Neuronal stem cell (in vitro differentiated cells): ENCODE data around the gene ZBTB20.
A peak's percentile ranks its signal among the peaks of the same experiment; 100 is the strongest.

Experiments
- DNase-seq: peaks from one replicate; pipeline ENCODE4 v3.0.0-alpha.2; 2013; ENCODE audit warnings: low spot score
- H2AFZ ChIP-seq: one replicate; pipeline ENCODE4 v1.6.1; 2013; ENCODE audit warnings: mild to moderate bottlenecking, low read length, inconsistent platforms
- H2AK5ac ChIP-seq: 2 replicates; pipeline ENCODE4 v1.6.1; 2013; ENCODE audit warnings: low read depth, mild to moderate bottlenecking, inconsistent platforms, low read length, moderate library complexity, mixed read lengths
- H2BK120ac ChIP-seq: 2 replicates; pipeline ENCODE4 v1.6.1; 2013; ENCODE audit warnings: low read depth, mild to moderate bottlenecking, inconsistent platforms, low read length, moderate library complexity, mixed read lengths
- H2BK12ac ChIP-seq: one replicate; pipeline ENCODE4 v1.6.1; 2013; ENCODE audit warnings: low read length, inconsistent platforms
- H2BK15ac ChIP-seq: 2 replicates; pipeline ENCODE4 v1.6.1; 2013; ENCODE audit warnings: mild to moderate bottlenecking, low read length, inconsistent platforms, mixed read lengths
- H2BK5ac ChIP-seq: one replicate; pipeline ENCODE4 v1.6.1; 2013; ENCODE audit warnings: inconsistent platforms, mild to moderate bottlenecking, low read length, moderate library complexity
- H3K14ac ChIP-seq: one replicate; pipeline ENCODE4 v1.6.1; 2013; ENCODE audit warnings: low read length, inconsistent platforms
- H3K18ac ChIP-seq: 2 replicates; pipeline ENCODE4 v1.6.1; 2013; ENCODE audit warnings: low read length, inconsistent platforms
- H3K23ac ChIP-seq: 2 replicates; pipeline ENCODE4 v1.6.1; 2013; ENCODE audit warnings: low read depth, mild to moderate bottlenecking, mixed read lengths, low read length, inconsistent platforms; ENCODE audit not compliant: poor library complexity
- H3K27ac ChIP-seq: replicated peaks from 3 replicates; pipeline ENCODE4 v1.5.1; 2013; ENCODE audit warnings: low read length, inconsistent platforms
- H3K27me3 ChIP-seq, 3 experiments: 2 replicates each; pipeline ENCODE4 v1.6.1; 2013; ENCODE audit warnings: low read length in 3 of 3, mild to moderate bottlenecking in 2 of 3, inconsistent platforms in 1 of 3, low read depth in 1 of 3, mixed read lengths in 1 of 3, moderate library complexity in 1 of 3; ENCODE audit not compliant: control insufficient read depth in 3 of 3, insufficient read depth in 3 of 3
- H3K36me3 ChIP-seq, 2 donors: replicated peaks in 1 of 2; 2 replicates each; pipeline ENCODE4 v1.6.1; 2013; ENCODE audit warnings: low read length in 2 of 2; ENCODE audit not compliant: control insufficient read depth in 2 of 2, insufficient read depth in 2 of 2
- H3K4ac ChIP-seq: 2 replicates; pipeline ENCODE4 v1.6.1; 2013; ENCODE audit warnings: inconsistent platforms, mild to moderate bottlenecking, low read length, moderate library complexity
- H3K4me1 ChIP-seq, 2 donors: 1 replicate in 1 of 2; 2 replicates in 1 of 2; pipeline ENCODE4 v1.6.1; 2013; ENCODE audit warnings: low read length in 2 of 2, low read depth in 1 of 2; ENCODE audit not compliant: control insufficient read depth in 2 of 2, insufficient read depth in 1 of 2
- H3K4me2 ChIP-seq: one replicate; pipeline ENCODE4 v1.6.1; 2013; ENCODE audit warnings: mild to moderate bottlenecking, low read length, inconsistent platforms; ENCODE audit not compliant: insufficient read depth, poor library complexity, severe bottlenecking
- H3K4me3 ChIP-seq, 2 donors: 2 replicates each; pipeline ENCODE4 v1.5.1; 2013; ENCODE audit warnings: low read length in 2 of 2, mild to moderate bottlenecking in 2 of 2, inconsistent platforms in 1 of 2, moderate library complexity in 1 of 2
- H3K79me1 ChIP-seq: one replicate; pipeline ENCODE4 v1.6.1; 2013; ENCODE audit warnings: low read depth, mild to moderate bottlenecking, inconsistent platforms, low read length, moderate library complexity
- H3K9ac ChIP-seq: one replicate; pipeline ENCODE4 v1.6.1; 2013; ENCODE audit warnings: mild to moderate bottlenecking, low read depth, low read length, inconsistent platforms; ENCODE audit not compliant: poor library complexity
- H3K9me3 ChIP-seq, 2 donors: replicated peaks in 1 of 2; 2 replicates each; pipeline versions ENCODE3 to v1.6.1; 2013; ENCODE audit warnings: low read length in 2 of 2, mild to moderate bottlenecking in 2 of 2, inconsistent platforms in 1 of 2, low read depth in 1 of 2, mixed read lengths in 1 of 2, moderate library complexity in 1 of 2; ENCODE audit not compliant: control insufficient read depth in 2 of 2, insufficient read depth in 1 of 2
- H4K8ac ChIP-seq: one replicate; pipeline ENCODE4 v1.6.1; 2013; ENCODE audit warnings: low read depth, mild to moderate bottlenecking, inconsistent platforms, low read length, moderate library complexity
- H4K91ac ChIP-seq: one replicate; pipeline ENCODE4 v1.6.1; 2013; ENCODE audit warnings: low read length, low read depth, mild to moderate bottlenecking, inconsistent platforms; ENCODE audit not compliant: poor library complexity
- WGBS, 2 donors: extraction: QIAGEN DNeasy Blood & Tissue Kit; methylation state at CpG; one replicate each; pipeline ENCODE4 v1.1.7; 2013; ENCODE audit warnings: missing lambda C conversion rate in 2 of 2, mixed read lengths in 1 of 2; ENCODE audit not compliant: insufficient read length in 2 of 2, insufficient replicate concordance in 1 of 2; ENCODE audit errors: extremely low coverage in 2 of 2; 5-methylcytosine and 5-hydroxymethylcytosine counted together

Gene ZBTB20

DNA sequence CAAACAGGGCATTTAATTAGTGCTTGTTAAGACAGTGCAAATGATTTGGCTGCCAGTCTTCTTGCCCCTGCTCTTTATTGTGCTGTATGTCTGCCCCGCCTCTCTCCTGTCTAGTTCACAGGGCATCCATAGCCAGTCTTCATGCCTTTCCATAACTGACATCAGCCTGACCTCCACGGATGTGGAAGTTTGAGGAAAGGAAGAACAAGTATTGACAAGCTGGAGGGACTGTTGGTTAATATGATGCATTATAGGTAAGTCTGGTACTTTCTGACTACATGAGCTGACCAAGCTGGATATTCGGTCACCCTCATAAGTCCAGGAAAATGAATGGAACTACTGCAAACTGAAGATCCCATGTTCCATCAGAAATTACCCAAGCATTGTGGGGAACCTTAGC, 527.3 kb downstream of the ZBTB20 start:
- no peak overlapping the region for H3K18ac ChIP-seq
- H3K27ac ChIP-seq = no peak overlapping the region
- H2AFZ ChIP-seq = no peak overlapping the region
- no peak overlapping the region for H4K8ac ChIP-seq
- peaks cover 5 to 11% of the 10 kb centered on the region in 2 donors for H3K4me1 ChIP-seq
- H2AK5ac ChIP-seq = no peak overlapping the region
- H3K4ac ChIP-seq = no peak overlapping the region
- H4K91ac ChIP-seq = no peak overlapping the region
- H3K27me3 ChIP-seq = no peaks in the 10 kb centered on the region
- no peak overlapping the region for H3K14ac ChIP-seq
- no peaks in the 10 kb centered on the region for H3K9me3 ChIP-seq
- no peak overlapping the region for H2BK120ac ChIP-seq
- H3K4me2 ChIP-seq = no peak overlapping the region
- no peak for DNase-seq
- no peaks in the 10 kb centered on the region for H3K36me3 ChIP-seq
- no peak overlapping the region for H2BK5ac ChIP-seq
- H3K23ac ChIP-seq = no peak overlapping the region
- no peak overlapping the region for H2BK15ac ChIP-seq
- no peak overlapping the region for H3K4me3 ChIP-seq
- no CpG with 5 or more reads among the region's 3 CpGs for WGBS, 2 donors
- no peaks in the 10 kb centered on the region for H3K79me1 ChIP-seq
- H3K9ac ChIP-seq = no peak overlapping the region
- H2BK12ac ChIP-seq = no peak overlapping the region

DNA sequence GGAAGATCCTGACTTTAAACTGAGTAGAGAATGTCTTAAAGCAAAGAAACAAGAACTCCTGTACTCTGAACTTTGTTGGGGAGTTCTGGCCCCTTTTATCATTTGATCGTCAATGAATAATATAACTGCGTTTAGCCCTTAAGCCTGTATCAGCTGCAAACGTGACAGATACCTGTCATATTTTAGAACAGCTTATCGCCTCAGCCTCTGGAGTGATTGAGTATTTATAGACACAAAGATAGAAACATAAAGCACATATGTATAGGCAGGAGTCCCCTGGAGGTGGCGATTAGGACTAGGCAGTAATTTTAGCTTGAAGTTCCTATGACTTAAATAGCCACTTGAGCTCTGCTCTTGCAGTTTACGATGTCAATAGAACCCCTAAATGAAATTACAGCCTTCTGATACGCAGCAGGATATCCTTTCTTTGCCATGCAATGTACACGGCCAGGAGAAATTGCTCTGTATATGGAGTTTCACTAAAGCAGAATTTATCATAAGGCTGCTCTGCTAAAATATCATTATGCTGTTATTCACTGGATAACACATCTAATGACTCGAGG, 531.5 kb downstream of the ZBTB20 start:
- Histone ChIP-seq H3K4me2 (no peak overlapping the region), H3K9ac (no peak overlapping the region), H3K4ac (no peak overlapping the region), H3K4me1 (peaks cover 0 to 3% of the 10 kb centered on the region in 2 donors), H4K8ac (no peak overlapping the region), H2BK120ac (no peak overlapping the region), H2AK5ac (no peak overlapping the region), H2BK15ac (no peak overlapping the region), H3K4me3 (no peak overlapping the region), H3K36me3 (no peaks in the 10 kb centered on the region), H4K91ac (no peak overlapping the region), H2BK5ac (no peak overlapping the region), H2AFZ (no peak overlapping the region), H3K27me3 (no peaks in the 10 kb centered on the region), H3K27ac (no peak overlapping the region), H2BK12ac (no peak overlapping the region), H3K14ac (no peak overlapping the region), H3K18ac (no peak overlapping the region), H3K23ac (no peak overlapping the region), H3K9me3 (no peaks in the 10 kb centered on the region), H3K79me1 (no peaks in the 10 kb centered on the region)
- no peak for DNase-seq
- WGBS, 2 donors = no CpG with 5 or more reads among the region's 9 CpGs

DNA sequence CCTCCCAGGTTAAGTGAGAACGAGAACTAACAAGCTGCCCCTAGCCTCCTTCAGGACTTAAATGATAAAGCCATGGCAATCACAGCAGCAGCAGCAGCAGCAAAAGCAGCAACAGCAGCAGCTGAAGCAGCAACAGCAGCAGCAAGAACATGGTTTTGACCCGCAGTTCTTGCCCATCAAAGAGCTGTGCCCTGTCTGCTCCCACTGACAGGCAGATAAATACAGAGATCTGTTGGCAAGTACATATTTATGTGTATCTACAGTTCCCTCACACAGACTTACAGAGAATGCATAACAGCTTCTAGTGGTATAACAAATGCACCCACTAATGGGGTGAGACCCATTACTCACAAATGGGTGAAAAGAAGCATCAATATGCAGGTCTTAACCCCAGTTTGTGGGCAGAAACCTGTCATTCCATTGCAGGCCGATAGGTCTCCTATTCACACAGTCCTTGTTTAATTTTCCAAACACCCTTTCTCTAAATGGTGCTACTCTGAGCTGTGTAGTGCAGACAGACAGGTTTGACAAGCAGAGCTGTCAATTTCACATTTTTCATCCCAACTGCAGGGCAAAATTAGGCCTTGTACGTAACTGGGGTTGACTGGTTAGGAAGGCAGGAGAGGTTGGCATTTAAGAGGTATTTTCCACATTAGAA, 537.0 kb downstream of the ZBTB20 start:
- Histone ChIP-seq H3K79me1 (no peaks in the 10 kb centered on the region), H3K18ac (peak overlapping the region; percentile 7), H3K23ac (no peak overlapping the region), H3K9me3 (no peaks in the 10 kb centered on the region), H2AFZ (no peak overlapping the region), H3K4me2 (no peak overlapping the region), H2BK12ac (no peak overlapping the region), H4K8ac (no peak overlapping the region), H4K91ac (no peak overlapping the region), H2BK15ac (no peak overlapping the region), H3K27ac (no peak overlapping the region), H2BK5ac (no peak overlapping the region), H3K4me1 (peaks cover 4 to 5% of the 10 kb centered on the region in 2 donors), H3K4me3 (no peak overlapping the region), H3K14ac (no peak overlapping the region), H3K9ac (no peak overlapping the region), H3K36me3 (no peaks in the 10 kb centered on the region), H3K27me3 (no peaks in the 10 kb centered on the region), H2AK5ac (no peak overlapping the region), H2BK120ac (no peak overlapping the region), H3K4ac (no peak overlapping the region)
- DNase-seq = no peak
- WGBS, 2 donors = no CpG with 5 or more reads among the region's 4 CpGs

DNA sequence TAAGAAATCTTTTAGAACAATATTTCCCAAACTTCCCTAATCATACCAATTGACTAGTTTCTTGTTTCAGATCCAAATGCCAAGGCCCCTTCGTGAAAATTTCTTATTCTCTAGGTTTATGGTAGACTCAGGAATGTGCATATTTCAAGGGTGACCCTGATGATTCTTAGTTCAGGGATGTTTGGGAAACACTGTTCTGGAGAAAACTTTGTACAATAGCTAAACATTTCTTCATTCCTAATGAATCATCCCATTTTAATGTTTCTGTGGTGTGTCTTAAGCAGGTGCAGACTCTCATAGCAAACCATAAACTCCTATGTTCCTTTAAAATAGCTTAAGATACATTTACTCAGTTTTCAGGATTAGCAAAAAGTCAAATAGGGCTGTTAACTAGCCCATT, 538.8 kb downstream of the ZBTB20 start:
- no peak for DNase-seq
- Histone ChIP-seq H3K4me3 (no peak overlapping the region), H3K9me3 (no peaks in the 10 kb centered on the region), H4K8ac (no peak overlapping the region), H3K79me1 (no peaks in the 10 kb centered on the region), H2AFZ (no peak overlapping the region), H3K4me2 (no peak overlapping the region), H3K4ac (no peak overlapping the region), H2AK5ac (no peak overlapping the region), H3K4me1 (peaks cover 4 to 5% of the 10 kb centered on the region in 2 donors), H3K14ac (no peak overlapping the region), H4K91ac (no peak overlapping the region), H3K18ac (no peak overlapping the region), H2BK5ac (no peak overlapping the region), H3K36me3 (no peaks in the 10 kb centered on the region), H3K23ac (no peak overlapping the region), H3K27ac (no peak overlapping the region), H2BK120ac (no peak overlapping the region), H3K9ac (no peak overlapping the region), H2BK15ac (no peak overlapping the region), H3K27me3 (no peaks in the 10 kb centered on the region), H2BK12ac (no peak overlapping the region)
- no CpG with 5 or more reads among the region's 1 CpG for WGBS, 2 donors
